Prostate gland (tissue), 2 donors: Measurements from ENCODE around the gene HIGD2A. TPM values are rescaled to one million over a fixed set of nuclear protein-coding genes. Genes with fewer than 3 reads are reported as not detected.

Source experiments
- DNase-seq: peaks from one replicate; pipeline ENCODE4 v3.0.0-alpha.2; 2019; ENCODE audit warnings: low spot score
- H3K27ac ChIP-seq, 2 donors: fragments of 200-600 bp; sonication (generic); 2 replicates each; pipeline ENCODE4 v1.5.1; 2017 to 2019
- H3K27me3 ChIP-seq: fragments of 200-600 bp; sonication (generic); replicated peaks from 2 replicates; pipeline ENCODE4 v1.5.1; 2019; ENCODE audit not compliant: insufficient read depth
- H3K36me3 ChIP-seq, 2 donors: fragments of 200-600 bp; sonication (generic); 1 replicate in 1 of 2; 2 replicates in 1 of 2; pipeline versions ENCODE4 v1.5.1 to v1.8.1; 2017 to 2019
- H3K4me1 ChIP-seq: fragments of 200-600 bp; sonication (generic); replicated peaks from 2 replicates; pipeline ENCODE4 v1.5.1; 2019
- H3K4me3 ChIP-seq, 2 donors: fragments of 200-600 bp; sonication (generic); 2 replicates each; pipeline ENCODE4 v1.5.1; 2017 to 2019
- H3K9me3 ChIP-seq: fragments of 200-600 bp; sonication (generic); 2 replicates; pipeline ENCODE4 v1.5.1; 2017
- POLR2A ChIP-seq: fragments of 450-650 bp; IDR thresholded peaks from one replicate; pipeline ENCODE4 v1.6.1; 2016; ENCODE audit warnings: antibody characterized with exemption, mild to moderate bottlenecking
- POLR2AphosphoS5 ChIP-seq: sonication (generic); formaldehyde crosslinking; IDR thresholded peaks from one replicate; pipeline ENCODE4 v1.6.1; 2017; ENCODE audit warnings: antibody characterized with exemption
- WGBS: methylation state at CpG from one replicate; pipeline ENCODE4 v1.1.5; 2018; 5-methylcytosine and 5-hydroxymethylcytosine counted together
- intact Hi-C: fragments of 100-400 bp; cut with DNase I; formaldehyde crosslinking; loops from one replicate; pipeline ENCODE4 v1.14.2; 2022
- total RNA-seq, 2 donors: library from RNA; depleted of rRNA; stranded (reverse); fragments of >200 nt; gene quantifications; one replicate each; pipeline ENCODE4 v1.1.0, GENCODE V29; 2016
- TF ChIP-seq, protein P1 (sequence below), 4 experiments: fragments of 200-600 bp in 2 of 4; fragments of 450-650 bp in 2 of 4; sonication (generic) in 2 of 4; IDR thresholded peaks; 1 replicate in 3 of 4; 2 replicates in 1 of 4; pipeline ENCODE4 v1.5.1; 2016 to 2019; ENCODE audit warnings: antibody characterized with exemption in 4 of 4, mild to moderate bottlenecking in 2 of 4, moderate library complexity in 2 of 4

Gene HIGD2A
- total RNA-seq, 2 donors from 2014 or later = 172 to 203 TPM

DNA sequence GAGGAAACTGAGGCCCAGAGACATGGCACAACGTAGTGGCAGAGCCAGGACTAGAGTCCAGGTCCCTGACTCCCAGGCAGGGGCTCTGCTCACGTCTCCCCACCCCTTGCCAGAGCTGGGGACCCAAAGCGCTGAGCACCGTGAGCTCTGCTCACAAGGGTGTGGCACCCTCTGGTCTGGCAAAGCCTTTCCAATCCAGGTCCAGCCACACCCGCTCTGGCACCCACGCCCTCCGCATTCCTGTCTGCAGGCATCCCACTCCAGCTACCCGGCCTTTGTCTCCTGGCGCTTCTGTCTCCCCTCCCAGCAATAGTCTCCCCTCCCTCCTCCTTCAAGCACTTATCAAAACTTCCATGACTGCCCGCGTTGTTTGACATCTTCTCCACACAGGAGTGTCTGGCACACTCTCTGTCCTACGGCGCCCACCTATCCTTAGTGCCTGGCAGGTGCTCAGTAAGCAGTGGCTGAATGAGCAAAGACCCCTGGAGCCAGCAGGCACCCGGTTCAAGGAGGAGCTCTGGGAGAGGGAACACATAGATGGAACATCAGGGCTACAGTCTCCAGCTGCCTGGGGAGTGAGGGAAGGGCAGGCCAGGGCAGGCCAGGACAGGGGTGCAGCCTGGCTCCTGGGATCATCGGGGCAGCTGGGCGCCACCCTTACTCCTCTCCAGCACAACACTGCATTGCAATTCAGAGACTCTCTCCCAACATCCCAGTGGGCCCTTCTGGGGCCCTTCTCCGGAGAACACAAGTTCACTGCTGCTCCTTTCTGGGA lies 12.0 kb downstream of the HIGD2A start:
- WGBS = 60% methylated on average over 17 of the region's 17 CpGs
- TF ChIP-seq POLR2AphosphoS5 (no peak), POLR2A (no peak)
- TF ChIP-seq, protein P1, sequence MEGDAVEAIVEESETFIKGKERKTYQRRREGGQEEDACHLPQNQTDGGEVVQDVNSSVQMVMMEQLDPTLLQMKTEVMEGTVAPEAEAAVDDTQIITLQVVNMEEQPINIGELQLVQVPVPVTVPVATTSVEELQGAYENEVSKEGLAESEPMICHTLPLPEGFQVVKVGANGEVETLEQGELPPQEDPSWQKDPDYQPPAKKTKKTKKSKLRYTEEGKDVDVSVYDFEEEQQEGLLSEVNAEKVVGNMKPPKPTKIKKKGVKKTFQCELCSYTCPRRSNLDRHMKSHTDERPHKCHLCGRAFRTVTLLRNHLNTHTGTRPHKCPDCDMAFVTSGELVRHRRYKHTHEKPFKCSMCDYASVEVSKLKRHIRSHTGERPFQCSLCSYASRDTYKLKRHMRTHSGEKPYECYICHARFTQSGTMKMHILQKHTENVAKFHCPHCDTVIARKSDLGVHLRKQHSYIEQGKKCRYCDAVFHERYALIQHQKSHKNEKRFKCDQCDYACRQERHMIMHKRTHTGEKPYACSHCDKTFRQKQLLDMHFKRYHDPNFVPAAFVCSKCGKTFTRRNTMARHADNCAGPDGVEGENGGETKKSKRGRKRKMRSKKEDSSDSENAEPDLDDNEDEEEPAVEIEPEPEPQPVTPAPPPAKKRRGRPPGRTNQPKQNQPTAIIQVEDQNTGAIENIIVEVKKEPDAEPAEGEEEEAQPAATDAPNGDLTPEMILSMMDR (IDR thresholded peaks at IDR 0.05) = no peak
- no peak for DNase-seq
- H3K4me3 ChIP-seq = no peak overlapping the region
- H3K9me3 ChIP-seq = no peaks in the 10 kb centered on the region
- H3K36me3 ChIP-seq = no peaks in the 10 kb centered on the region
- intact Hi-C loops = no loop called here
- H3K27ac ChIP-seq = no peak overlapping the region
- no peaks in the 10 kb centered on the region for H3K27me3 ChIP-seq
- H3K4me1 ChIP-seq = no peaks in the 10 kb centered on the region

DNA sequence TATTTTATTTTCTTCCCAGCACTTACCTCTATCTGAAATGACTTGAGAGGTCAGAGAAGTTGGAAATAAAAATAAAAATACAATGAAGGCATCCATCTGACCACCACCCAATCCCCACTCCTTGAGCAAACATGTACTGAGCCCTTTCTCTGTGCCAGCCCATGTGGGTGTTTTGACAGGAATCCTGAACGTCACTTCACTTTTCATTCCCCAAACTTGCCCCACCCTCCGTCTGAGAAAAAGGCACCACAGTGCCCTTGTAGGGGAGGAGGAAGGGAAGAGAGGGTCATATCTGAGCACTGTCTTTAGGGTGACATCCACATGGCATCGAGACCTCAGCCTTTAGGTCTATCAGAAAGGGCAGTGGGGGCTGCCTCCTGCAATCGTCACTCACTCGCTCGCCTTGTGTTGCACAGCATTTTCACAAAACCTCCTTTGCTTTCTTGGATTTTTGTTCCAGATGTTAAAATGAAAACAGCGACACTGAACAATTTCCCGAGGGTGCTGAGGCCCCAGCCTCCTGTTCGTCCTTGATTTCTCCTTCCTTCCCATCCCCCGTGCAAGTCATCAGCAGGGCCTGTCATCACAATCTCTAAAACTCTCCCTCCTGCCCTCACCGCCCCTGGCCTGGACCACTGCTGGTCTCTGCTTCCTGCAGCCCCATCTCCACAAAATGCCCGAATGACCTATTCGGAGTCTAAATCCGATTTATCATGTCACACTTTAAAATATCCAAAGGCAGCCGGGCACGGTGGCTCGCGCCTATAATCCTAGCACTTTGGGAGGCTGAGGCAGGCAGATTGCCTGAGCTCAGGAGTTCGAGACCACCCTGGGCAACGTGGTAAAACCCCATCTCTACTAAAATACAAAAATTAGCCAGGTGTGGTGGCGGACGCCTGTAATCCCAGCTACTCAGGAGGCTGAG lies 13.0 kb downstream of the HIGD2A start:
- Histone ChIP-seq H3K27ac (no peak overlapping the region), H3K4me1 (no peaks in the 10 kb centered on the region), H3K4me3 (no peak overlapping the region), H3K36me3 (peaks cover 0 to under 1% of the 10 kb centered on the region in 2 donors), H3K9me3 (no peaks in the 10 kb centered on the region), H3K27me3 (no peaks in the 10 kb centered on the region)
- no peak for TF ChIP-seq POLR2A
- TF ChIP-seq, protein P1 (IDR thresholded peaks at IDR 0.05) = no peak
- no peak for TF ChIP-seq POLR2AphosphoS5
- intact Hi-C loops = no loop called here
- no peak for DNase-seq
- WGBS = 88% methylated on average over 22 of the region's 22 CpGs

DNA sequence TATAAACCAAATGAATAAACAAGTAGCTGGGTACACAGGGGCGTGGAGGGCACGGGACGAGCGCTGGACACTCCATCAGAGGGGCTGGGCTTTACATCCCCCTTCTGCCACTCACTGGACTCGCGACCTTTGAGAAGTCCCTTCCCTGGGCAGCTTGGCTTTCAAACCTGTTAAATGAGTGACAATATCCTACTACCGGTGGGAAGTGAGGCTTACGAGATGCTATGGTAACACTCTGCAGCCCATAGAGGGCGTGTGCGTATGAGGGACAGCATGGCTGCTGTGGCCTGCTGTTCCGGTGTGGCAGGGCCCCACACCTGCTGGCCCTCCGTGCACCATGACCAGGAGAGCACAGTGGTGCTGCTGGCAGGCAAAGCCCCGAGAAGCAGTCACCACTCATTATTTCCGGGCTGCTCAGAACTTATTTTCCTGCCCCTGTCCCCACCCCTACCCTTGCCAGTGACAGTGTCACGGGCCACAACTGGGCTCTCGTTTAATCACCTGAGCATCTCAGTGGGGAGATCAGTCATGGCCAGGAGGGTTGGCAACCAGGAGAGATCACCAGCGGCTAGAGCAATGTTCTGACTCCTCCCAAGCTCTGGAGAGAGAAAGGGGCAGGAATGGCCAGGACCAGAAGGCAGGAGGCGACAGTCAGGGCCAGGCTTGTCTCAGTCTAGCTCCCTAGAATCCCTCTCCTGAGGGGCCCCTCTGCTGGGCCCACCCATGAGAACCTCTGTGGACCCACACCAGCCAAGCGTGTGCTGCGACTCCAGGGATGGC lies 17.3 kb downstream of the HIGD2A start:
- Histone ChIP-seq H3K4me1 (no peaks in the 10 kb centered on the region), H3K27me3 (no peaks in the 10 kb centered on the region), H3K27ac (no peak overlapping the region), H3K9me3 (no peaks in the 10 kb centered on the region), H3K36me3 (peaks cover 0 to 2% of the 10 kb centered on the region in 2 donors), H3K4me3 (no peak overlapping the region)
- intact Hi-C loops = no loop called here
- no peak for DNase-seq
- WGBS = 81% methylated on average over 20 of the region's 20 CpGs
- TF ChIP-seq, protein P1 (IDR thresholded peaks at IDR 0.05) = no peak
- TF ChIP-seq POLR2AphosphoS5 = no peak
- TF ChIP-seq POLR2A = no peak

DNA sequence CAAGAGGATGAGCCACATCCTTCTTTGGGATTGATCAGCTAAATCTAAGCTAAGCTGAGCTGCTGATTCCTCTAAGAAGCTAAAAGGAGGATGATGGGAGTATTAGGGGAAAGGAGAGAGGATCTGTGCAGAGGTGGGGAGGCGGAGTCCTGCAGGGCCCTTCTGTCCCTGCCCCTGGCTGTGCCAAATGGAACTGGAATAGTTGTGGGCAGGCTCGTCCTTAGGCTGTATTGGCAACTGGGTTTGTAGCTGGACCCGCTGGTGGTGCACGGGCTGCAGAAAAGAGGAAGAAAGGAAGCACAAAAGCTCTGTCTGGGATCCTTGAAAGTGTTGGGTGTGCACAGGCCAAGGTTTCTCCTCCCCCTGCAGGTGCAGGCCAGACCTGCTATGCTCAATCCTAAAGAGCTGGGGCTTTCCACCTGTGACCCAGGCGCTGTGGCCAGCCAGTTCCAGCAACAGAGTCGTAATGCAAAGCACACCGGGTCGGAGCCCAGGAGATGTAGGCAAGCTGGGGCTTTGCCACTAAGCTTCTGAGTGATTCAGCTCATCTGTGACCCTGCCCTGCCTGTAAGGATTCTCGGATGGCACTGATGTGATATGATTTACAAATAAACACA lies 18.0 kb downstream of the HIGD2A start:
- WGBS = 82% methylated on average over 9 of the region's 9 CpGs
- no peaks in the 10 kb centered on the region for H3K4me1 ChIP-seq
- no peak for DNase-seq

More for the DNA sequence above, 18.0 kb downstream of the HIGD2A start:
- Histone ChIP-seq H3K4me3 (no peak overlapping the region), H3K9me3 (no peaks in the 10 kb centered on the region), H3K36me3 (peaks cover 0 to 2% of the 10 kb centered on the region in 2 donors), H3K27ac (no peak overlapping the region), H3K27me3 (no peaks in the 10 kb centered on the region)
- intact Hi-C loops = no loop called here
- TF ChIP-seq, protein P1 (IDR thresholded peaks at IDR 0.05) = no peak
- TF ChIP-seq POLR2A = no peak
- no peak for TF ChIP-seq POLR2AphosphoS5
